ENCODE measurements around the gene ZNF22.

Gene ZNF22

DNA sequence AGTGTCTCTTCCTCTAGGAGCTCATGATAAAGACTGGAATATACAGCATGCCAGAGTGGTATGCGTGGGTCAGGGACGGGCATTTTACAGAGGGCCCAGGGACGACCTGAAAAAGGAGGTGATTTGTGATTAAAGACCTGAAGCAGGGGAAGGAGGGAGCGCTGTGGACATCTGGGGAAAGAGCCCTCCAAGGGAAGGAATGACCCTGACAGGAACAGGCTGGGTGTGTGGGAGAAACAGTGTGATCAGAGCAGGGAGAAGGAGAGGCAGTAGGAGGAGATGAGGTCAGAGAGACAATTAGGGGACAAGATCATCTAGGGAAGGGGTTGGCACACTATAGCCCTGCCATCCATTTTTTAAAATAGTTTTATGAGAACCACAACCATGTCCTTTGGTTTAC is 44.5 kb upstream of the ZNF22 start:
- in situ Hi-C loops (cut with HindIII; ENCODE audit: low sequenced_read_pairs): no loop called here
- no peak for DNase-seq (ENCODE audit: low read depth, low spot score)
- H3K4me3 ChIP-seq (ENCODE audit: low read depth, low read length): no peak overlapping the region
- no peak for TF ChIP-seq CTCF (IDR thresholded peaks at IDR 0.05; ENCODE audit: low read depth, low read length)

DNA sequence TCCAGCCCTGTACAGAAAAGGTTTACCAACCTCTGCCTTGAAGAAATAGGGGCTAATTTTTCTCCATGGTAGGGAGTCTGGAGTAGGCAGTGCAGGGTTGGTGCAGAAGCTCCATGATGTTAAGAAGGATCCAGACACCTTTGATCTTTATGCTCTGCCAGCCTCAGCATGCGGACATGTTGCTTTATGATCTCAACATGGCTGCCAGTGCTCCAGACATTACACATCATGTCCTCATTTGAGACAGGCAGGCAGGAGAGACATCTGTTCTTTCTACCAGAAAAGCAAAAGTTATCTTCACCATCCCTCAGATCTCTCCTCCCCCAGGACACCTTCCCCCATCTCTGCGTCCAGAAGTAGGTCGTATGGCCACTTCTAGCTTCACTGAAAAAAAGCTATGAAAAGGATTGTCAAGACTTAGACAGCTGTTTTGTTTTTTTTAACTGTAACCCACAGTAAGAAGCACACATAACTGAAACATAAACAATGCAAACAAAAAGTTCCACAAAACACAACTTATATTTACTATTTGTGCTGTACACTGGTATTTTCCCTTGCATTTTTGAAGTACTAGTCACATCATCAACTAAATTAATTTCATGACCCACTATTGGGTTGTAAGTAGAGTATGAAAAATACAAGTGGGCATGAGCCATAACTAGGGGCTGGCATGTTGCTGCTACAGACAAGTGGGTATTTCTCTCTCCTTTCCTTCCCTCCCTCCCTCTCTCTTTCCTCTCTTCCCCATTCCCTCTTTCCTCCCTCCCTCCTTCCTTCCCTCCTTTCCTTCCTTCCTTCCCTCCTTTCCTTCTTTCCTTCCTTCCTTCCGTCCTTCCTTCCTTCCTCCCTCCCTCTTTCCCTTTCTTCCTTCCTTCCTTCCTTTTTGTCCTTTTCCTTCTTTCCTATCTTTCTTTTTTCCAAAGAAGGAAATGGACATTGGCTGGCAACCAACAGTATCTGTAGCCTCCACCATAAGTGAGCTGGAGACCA is 43.7 kb upstream of the ZNF22 start:
- in situ Hi-C loops (cut with HindIII; ENCODE audit: low sequenced_read_pairs): no loop called here
- TF ChIP-seq CTCF (IDR thresholded peaks at IDR 0.05; ENCODE audit: low read depth, low read length): no peak
- DNase-seq (ENCODE audit: low read depth, low spot score): no peak
- no peak overlapping the region for H3K4me3 ChIP-seq (ENCODE audit: low read depth, low read length)

DNA sequence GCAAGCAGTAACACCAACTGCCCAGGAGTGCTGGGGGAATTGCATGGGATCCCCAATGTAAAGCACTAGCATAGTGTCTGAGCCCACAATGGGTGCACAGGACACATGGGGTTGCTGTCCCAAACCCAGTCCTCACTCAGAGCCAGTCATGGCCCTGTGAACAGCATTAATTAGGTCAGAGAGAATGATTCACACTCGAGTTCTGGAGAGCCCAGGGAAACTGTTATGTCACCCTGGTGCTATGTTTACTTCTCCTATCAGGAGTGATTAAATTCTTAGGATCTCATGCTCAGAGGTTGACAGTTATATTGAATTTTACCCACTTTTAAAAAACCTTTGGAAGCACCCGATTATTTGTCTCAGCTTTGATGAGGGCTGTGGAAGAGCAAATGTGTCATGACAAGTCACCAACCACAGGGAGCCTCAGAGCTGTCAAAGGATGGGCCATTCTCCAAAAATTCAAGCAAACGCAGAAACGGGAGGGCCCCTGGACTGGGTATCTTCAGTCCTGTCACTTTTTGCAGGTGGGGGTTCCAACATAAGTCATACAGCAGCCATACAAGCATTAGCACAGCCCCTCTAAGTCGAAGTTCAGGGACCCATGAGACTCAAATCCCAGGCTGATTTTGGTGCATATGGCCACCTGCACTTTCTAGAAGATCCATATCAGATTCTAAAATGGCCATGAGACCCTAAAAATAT is 42.4 kb upstream of the ZNF22 start:
- in situ Hi-C loops (cut with HindIII; ENCODE audit: low sequenced_read_pairs): no loop called here
- no peak for TF ChIP-seq CTCF (IDR thresholded peaks at IDR 0.05; ENCODE audit: low read depth, low read length)
- H3K4me3 ChIP-seq (ENCODE audit: low read depth, low read length): peak overlapping the region; percentile 65
- DNase-seq (ENCODE audit: low read depth, low spot score): no peak

- DNase-seq (ENCODE audit: low read depth, low spot score): no peak
- in situ Hi-C loops (cut with HindIII; ENCODE audit: low sequenced_read_pairs): no loop called here
These were observed 41.9 kb upstream of the ZNF22 start for GRCh38 chr10:44958898-44959246.

GRCh38 chr10:44959247-44960087 is 41.3 kb upstream of the ZNF22 start, which contains the start of gene RASSF4:
Gene RASSF4 (plus strand): TSS chr10:44959802. CDS start chr10:44970203, 10,401 bp downstream.
- TF ChIP-seq CTCF (IDR thresholded peaks at IDR 0.05; ENCODE audit: low read depth, low read length): no peak
- in situ Hi-C loops (cut with HindIII; ENCODE audit: low sequenced_read_pairs): no loop called here
- peak within 1 kb of the TSS; percentile 65 for H3K4me3 ChIP-seq (ENCODE audit: low read depth, low read length)
- DNase-seq (ENCODE audit: low read depth, low spot score): peak; percentile 80

More at GRCh38 chr10:44958898-44959246, 41.9 kb upstream of the ZNF22 start:
- peak overlapping the region; percentile 65 for H3K4me3 ChIP-seq (ENCODE audit: low read depth, low read length)
- no peak for TF ChIP-seq CTCF (IDR thresholded peaks at IDR 0.05; ENCODE audit: low read depth, low read length)

GRCh38 chr10:44960088-44960460 is 40.6 kb upstream of the ZNF22 start:
- TF ChIP-seq CTCF (IDR thresholded peaks at IDR 0.05; ENCODE audit: low read depth, low read length): no peak
- peak overlapping the region; percentile 49 for H3K4me3 ChIP-seq (ENCODE audit: low read depth, low read length)
- DNase-seq (ENCODE audit: low read depth, low spot score): no peak
- in situ Hi-C loops (cut with HindIII; ENCODE audit: low sequenced_read_pairs): no loop called here
